ENCODE results near the gene CASP8. TPM values are rescaled to one million over a fixed set of nuclear protein-coding genes. Genes with fewer than 3 reads are reported as not detected.
"Not testable (repeated sequence)": the region's sequence is repeated elsewhere in the genome, so short reads cannot be mapped to it uniquely, and the experiment has no call there.

Gene CASP8
- total RNA-seq, 1 donor from 2014 or later, result 2.1 TPM

GRCh38 chr2:201237486-201238123, 22.7 kb upstream of the CASP8 start:
- H3K27me3 Mint-ChIP-seq (ENCODE audit: insufficient read depth, low read depth), result no peaks in the 10 kb centered on the region
- Histone ChIP-seq H3K9ac (no peak overlapping the region), H3K27ac (no peak overlapping the region), H3K4me1 (no peaks in the 10 kb centered on the region), H3K9me3 (ENCODE audit: low read depth) (no peaks in the 10 kb centered on the region), H3K27me3 (no peaks in the 10 kb centered on the region), H3K4me2 (no peak overlapping the region), H2AFZ (replicated peaks) (no peak overlapping the region), H3K4me3 (no peak overlapping the region), H3F3A (ENCODE audit: low read depth) (no peaks in the 10 kb centered on the region), H4K20me1 (ENCODE audit: low read depth) (no peaks in the 10 kb centered on the region), H3K36me3 (no peaks in the 10 kb centered on the region), H3K79me2 (ENCODE audit: low read depth) (no peaks in the 10 kb centered on the region)
- peak overlapping the region; percentile 9 for H3K27ac Mint-ChIP-seq
- peaks cover 2% of the 10 kb centered on the region for H3K4me1 Mint-ChIP-seq
- no peak for TF ChIP-seq EZH2phosphoT487 (IDR thresholded peaks at IDR 0.05)
- TF ChIP-seq EZH2 (IDR thresholded peaks at IDR 0.05), result no peak
- no peak for TF ChIP-seq CTCF (IDR thresholded peaks at IDR 0.05)
- DNase-seq (ENCODE audit: low spot score), result no peak
- peaks cover 9% of the 10 kb centered on the region for H3K9me3 Mint-ChIP-seq
- no peak overlapping the region for H3K4me3 Mint-ChIP-seq
- H3K36me3 Mint-ChIP-seq, result no peaks in the 10 kb centered on the region

- H3K4me1 ChIP-seq; DNase-seq (ENCODE audit: low spot score); H3K36me3 ChIP-seq; H3F3A ChIP-seq (ENCODE audit: low read depth); H3K27ac Mint-ChIP-seq; H3K27ac ChIP-seq; H3K36me3 Mint-ChIP-seq; H3K27me3 Mint-ChIP-seq (ENCODE audit: insufficient read depth, low read depth); H3K9ac ChIP-seq; H3K27me3 ChIP-seq; H3K4me3 ChIP-seq; H3K4me1 Mint-ChIP-seq; H3K79me2 ChIP-seq (ENCODE audit: low read depth); H3K9me3 ChIP-seq (ENCODE audit: low read depth); H4K20me1 ChIP-seq (ENCODE audit: low read depth); H3K4me3 Mint-ChIP-seq; H3K4me2 ChIP-seq; H3K9me3 Mint-ChIP-seq; H2AFZ ChIP-seq (replicated peaks): not testable (repeated sequence)
Observed at GRCh38 chr2:201239167-201239935, 21.0 kb upstream of the CASP8 start.

- Mint-ChIP-seq H3K36me3 (no peaks in the 10 kb centered on the region), H3K27ac (no peak overlapping the region), H3K4me3 (no peak overlapping the region), H3K9me3 (peaks cover 9% of the 10 kb centered on the region), H3K4me1 (no peaks in the 10 kb centered on the region), H3K27me3 (ENCODE audit: insufficient read depth, low read depth) (peaks cover 3% of the 10 kb centered on the region)
- no peak for TF ChIP-seq EZH2phosphoT487 (IDR thresholded peaks at IDR 0.05)
- no peak for TF ChIP-seq EZH2 (IDR thresholded peaks at IDR 0.05)
- TF ChIP-seq CTCF (IDR thresholded peaks at IDR 0.05), result no peak
- Histone ChIP-seq H3K4me3 (no peak overlapping the region), H3K4me1 (no peaks in the 10 kb centered on the region), H3K27ac (no peak overlapping the region), H4K20me1 (ENCODE audit: low read depth) (no peaks in the 10 kb centered on the region), H2AFZ (replicated peaks) (no peak overlapping the region), H3K79me2 (ENCODE audit: low read depth) (no peaks in the 10 kb centered on the region), H3F3A (ENCODE audit: low read depth) (no peaks in the 10 kb centered on the region), H3K4me2 (no peak overlapping the region), H3K27me3 (no peaks in the 10 kb centered on the region), H3K9ac (no peak overlapping the region), H3K9me3 (ENCODE audit: low read depth) (no peaks in the 10 kb centered on the region), H3K36me3 (no peaks in the 10 kb centered on the region)
- DNase-seq (ENCODE audit: low spot score), result no peak
Observed at GRCh38 chr2:201242571-201243277, 17.6 kb upstream of the CASP8 start.
